Mesenteric fat pad (tissue), 1 donor: ENCODE data around the gene OR2C3. TPM values are rescaled to one million over a fixed set of nuclear protein-coding genes. Genes with fewer than 3 reads are reported as not detected.
"Not testable (repeated sequence)": the region's sequence is repeated elsewhere in the genome, so short reads cannot be mapped to it uniquely, and the experiment has no call there.

Experiments used
- DNase-seq: peaks from one replicate; pipeline ENCODE4 v3.0.0-alpha.2; 2020; ENCODE audit warnings: low spot score
- long read RNA-seq: library from polyadenylated mRNA; unstranded; transcript quantifications from one replicate; pipeline ENCODE4 v2.0.0, GENCODE V29; 2020
- total RNA-seq: library from RNA; stranded (reverse); fragmentation: NEBNext Ultra II Directional; extraction: Animal tissue kit (Norgen Biotek cat#: 25700); gene quantifications from one replicate; pipeline ENCODE4 v1.2.1, GENCODE V29; 2021
- donor health status: DM: yes; HTN: yes; CAD: no.

The OR2C3 gene
- total RNA-seq: 0.03 TPM
- long read RNA-seq: 0 reads

GRCh38 chr1:247536340-247536739 is at the start of gene OR2C3:
OR2C3 (minus strand) TSS chr1:247536440; CDS start chr1:247532511, 3,929 bp downstream.
- no peak for DNase-seq

GRCh38 chr1:247578946-247579460 is 42.8 kb upstream of the OR2C3 start:
- no peak for DNase-seq

DNA sequence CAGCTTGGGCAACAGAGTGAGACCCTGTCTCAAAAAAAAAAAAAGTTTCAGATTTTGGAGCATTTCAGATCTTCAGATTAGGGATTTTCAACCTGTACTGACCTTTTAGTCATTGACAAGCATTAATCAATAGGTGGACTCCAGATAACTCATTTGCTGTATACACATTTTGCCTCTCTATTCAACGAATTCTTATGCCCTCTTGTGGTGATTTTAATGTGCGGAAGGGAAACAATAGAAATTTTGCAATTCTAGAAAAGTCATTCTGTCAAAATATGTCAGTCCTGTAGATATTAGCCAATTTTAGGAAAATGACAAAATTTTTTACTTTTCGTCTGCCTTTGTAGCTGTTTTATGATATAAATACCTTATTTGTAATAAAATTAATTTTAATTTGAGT is 40.3 kb upstream of the OR2C3 start:
- DNase-seq: no peak

- DNase-seq: no peak
Measured at GRCh38 chr1:247574664-247575063, 38.4 kb upstream of the OR2C3 start.

- no peak for DNase-seq
Measured at GRCh38 chr1:247574236-247574635, 38.0 kb upstream of the OR2C3 start.

DNA sequence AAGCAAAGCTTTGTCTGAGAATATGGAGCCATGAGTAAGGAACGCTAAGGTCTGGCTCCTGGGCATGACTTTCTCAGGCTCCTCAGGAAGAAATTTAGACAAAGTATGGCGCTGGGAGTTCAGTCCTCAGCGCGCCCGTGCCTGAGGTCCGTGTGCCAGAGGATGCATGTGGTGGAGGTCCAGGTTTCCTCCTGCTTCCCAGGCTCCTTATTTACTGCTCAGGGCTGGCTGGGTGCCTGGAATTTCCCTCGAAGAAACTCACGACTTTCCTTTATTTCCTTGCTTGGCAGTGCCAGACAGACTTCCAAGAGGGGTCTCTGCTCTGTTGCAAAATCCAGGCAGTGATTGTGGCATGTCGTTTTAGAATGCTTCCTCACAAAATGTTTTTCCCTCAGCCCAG is 26.0 kb upstream of the OR2C3 start:
- DNase-seq: no peak

DNA sequence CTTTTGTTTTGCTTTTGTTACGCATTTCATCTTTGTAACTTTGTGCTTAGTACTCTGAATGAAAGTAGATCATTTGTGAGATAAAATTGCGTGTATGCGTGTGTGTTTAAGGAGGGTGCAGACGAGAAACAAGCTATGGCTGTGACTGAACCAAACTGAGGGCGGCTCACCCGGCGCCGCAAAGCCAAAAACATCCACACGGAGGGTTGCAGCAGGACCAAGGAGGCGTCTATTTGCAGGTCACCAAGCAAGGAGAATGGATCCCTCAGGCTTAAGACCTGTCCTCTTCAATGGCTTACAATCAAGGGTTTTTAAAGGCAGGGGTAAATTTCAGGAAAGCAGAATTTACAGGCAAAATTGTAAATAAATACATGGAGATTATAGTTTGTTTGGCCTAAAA is 25.5 kb upstream of the OR2C3 start:
- DNase-seq: no peak

GRCh38 chr1:247557926-247558674 is 21.9 kb upstream of the OR2C3 start:
- no peak for DNase-seq

DNA sequence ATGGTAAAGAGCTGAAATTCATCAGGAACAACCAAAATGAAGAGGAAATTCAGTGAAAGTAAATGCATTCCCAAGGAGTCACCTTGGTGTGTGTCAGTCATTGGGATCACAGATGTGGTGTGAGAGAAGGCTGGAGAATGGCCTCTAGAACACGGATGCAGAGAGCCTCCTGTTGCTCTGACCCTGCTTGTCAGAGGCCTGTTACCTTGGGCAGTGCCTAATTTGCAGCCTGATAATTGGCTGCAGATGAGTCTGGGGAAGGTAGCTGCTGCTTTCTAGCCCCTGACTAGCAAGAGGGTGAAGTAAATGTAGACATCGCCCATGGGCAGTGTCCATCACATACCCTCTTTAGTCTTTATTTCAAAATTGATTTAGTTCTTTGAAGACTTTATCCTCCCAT is 16.0 kb upstream of the OR2C3 start:
- DNase-seq: no peak

- DNase-seq: no peak
Measured at GRCh38 chr1:247551721-247552120, 15.5 kb upstream of the OR2C3 start.

GRCh38 chr1:247548769-247549182 is 12.5 kb upstream of the OR2C3 start, which contains the start of gene GCSAML:
GCSAML (plus strand) TSS chr1:247549134; CDS start chr1:247549192, 58 bp downstream.
- DNase-seq: no peak

DNA sequence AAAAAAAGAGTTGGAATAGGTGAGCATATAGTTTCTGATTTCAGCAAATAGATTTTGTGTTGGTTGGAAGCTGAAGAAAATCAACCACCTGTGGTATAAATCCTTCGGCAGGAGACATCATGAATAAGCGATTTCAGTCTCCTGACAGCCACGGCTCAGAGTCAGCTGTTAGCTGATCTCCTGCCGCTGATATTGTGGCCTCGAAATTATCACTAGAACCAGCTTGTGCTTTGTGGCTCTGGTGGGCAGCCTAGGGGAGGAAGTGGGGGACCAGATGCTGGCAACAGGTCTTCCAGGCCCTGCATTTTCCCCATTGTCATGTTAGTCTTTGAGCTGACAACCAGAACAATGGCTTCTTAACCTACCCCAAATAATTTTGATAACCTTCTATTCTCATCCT is 11.9 kb upstream of the OR2C3 start:
- DNase-seq: no peak

GRCh38 chr1:247542811-247543210 is 6.6 kb upstream of the OR2C3 start:
- no peak for DNase-seq

DNA sequence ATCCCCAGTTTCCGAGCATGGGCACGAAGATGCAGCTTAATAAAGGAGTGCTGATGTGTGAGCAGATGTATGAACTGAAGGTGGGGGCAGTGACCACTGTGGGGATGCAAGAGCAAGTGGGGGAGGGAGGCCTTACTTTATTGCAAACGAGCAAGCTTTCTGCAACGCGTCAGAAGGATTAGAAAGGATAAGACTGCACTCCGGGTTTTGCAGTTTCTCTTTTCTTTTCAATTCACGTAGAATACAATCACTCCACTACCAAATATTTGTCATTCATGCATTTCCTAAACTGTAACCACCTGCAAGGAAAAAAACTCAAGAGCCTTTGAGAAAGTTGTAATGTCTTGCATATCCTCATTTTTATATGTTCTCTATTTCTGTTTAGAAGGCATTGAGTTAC is 4.3 kb upstream of the OR2C3 start:
- DNase-seq: no peak

DNA sequence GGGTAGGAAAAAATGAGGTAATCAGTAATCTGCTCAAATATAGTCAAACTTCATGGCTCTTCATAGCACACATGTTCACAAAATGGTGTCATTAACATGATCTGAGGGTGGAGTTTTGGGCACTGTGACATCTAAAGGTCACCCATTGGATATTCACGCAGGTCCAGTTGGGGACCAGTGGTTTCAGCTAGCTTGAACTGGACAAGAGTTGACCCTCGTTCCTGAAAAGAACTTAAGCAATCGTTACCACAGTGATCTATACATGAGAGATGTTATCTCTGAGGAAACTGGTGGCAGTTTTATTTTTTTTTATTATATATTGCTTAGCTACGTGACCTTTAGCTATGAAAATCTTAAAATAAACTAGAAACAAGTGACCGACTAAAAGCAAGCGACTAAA is 3.0 kb upstream of the OR2C3 start:
- no peak for DNase-seq

DNA sequence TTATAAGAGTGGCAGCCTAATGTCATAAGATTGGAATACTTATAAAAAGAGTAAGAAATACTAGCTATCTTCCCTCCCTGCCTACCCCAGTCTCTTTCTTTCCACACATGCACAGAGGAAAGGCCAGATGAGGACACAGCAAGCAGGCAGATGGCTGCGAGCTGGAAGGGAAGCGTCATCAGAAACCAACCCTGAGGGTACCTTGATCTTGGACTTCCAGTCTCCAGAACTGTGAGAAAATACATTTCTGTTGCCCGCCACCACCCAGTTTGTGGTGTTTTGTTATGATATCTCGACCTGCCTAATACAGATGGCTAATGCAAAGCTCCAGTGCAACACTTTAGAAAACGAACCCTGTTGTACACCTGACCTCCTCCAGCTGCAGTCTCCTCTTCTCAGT is 2.3 kb upstream of the OR2C3 start:
- no peak for DNase-seq

DNA sequence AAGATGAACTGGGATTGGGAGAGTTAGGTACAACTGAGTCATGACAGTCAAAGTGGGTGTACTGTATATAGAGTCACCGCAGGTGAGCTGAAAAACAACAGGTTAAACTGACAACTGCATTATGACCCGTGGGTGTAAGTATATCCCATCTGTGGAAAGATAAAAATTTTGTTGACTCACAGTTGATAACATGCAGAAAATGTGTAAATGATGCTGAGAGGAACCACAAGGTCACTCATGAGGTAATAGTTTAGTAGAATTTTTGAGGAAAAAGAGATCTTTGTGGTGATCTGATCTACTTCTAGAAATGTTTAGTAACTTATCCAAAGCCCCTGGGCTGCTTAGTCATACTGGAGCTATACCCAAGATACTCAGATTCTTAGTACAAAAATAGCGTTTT is 838 bp downstream of the OR2C3 start:
- DNase-seq: no peak

GRCh38 chr1:247531937-247532336 is 4.3 kb downstream of the OR2C3 start:
- no peak for DNase-seq

GRCh38 chr1:247530785-247531184 is 5.5 kb downstream of the OR2C3 start:
- no peak for DNase-seq

DNA sequence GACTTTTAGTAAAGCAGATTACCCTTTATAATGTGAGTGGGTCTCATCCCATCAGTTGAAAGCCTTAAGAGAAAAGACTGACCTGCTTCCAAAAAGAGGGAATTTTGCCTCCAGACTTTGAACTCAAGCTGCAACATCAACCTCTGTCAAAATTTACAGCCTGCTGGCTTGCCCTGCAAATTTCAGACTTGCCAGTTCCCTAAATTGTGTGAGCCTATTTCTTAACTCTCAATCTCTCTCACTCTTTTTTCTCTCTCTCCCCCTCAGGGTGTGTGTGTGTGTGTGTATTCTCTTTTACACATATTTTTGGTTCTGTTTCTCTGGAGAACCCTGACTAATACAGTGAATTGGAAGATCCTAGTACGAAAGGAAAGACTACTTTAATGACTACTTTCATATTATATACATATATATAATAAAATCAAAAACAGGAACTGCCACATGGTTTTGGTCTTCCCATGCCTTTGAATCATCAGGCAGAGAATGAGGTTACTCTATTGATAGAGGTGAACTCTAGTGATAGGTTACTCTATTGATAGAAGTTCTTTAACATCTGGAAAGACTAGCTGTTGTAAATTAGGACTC is 6.4 kb downstream of the OR2C3 start:
- no peak for DNase-seq

DNA sequence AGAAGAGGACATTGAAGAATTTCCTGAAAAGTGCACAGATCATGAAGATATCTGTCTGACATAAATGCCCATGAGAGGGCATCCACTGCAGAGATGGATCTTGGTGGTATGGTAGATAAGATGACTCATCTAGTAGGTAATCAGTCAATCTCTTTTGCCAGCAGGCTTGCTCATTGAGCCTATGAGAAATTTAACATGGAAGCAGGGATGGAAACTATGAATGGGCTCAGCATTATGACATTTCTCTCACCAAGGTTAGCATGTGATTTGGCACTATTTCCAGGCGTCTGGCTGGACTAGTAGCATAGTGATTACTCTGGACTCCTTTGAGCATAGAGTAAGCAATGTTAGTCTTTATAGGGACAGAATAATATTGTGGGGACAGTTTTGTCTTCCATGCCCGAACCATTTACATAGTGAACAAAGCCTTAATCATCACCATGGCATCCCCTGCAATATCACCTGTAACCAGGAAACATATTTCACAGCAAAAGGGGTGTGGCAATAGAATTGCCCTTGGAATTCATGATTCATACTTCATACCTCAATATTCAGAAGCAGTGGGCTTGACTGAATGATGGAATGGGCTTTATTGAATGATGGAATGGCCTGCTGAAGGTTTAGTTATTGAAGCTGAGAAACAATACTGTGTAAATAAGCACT is 7.3 kb downstream of the OR2C3 start:
- DNase-seq: no peak

- DNase-seq: not testable (repeated sequence)
Measured at GRCh38 chr1:247521886-247522285, 14.4 kb downstream of the OR2C3 start.

GRCh38 chr1:247518613-247518891 is 17.7 kb downstream of the OR2C3 start:
- no peak for DNase-seq
